Skin epidermis (tissue), 12 donors: Measurements from ENCODE around the gene LTBP3.

Source experiments
- H3K27ac ChIP-seq, 21 experiments: fragments of 200-600 bp; sonication (generic) in 11 of 21; one replicate each; pipeline ENCODE4 v1.5.0; 2020; ENCODE audit warnings: mild to moderate bottlenecking in 3 of 21, inconsistent platforms in 2 of 21, moderate library complexity in 2 of 21
- H3K4me3 ChIP-seq, 7 experiments: fragments of 200-600 bp; sonication (generic) in 2 of 7; one replicate each; pipeline ENCODE4 v1.5.0; 2020; ENCODE audit warnings: inconsistent platforms in 2 of 7, mild to moderate bottlenecking in 2 of 7, moderate library complexity in 1 of 7

LTBP3 gene

DNA sequence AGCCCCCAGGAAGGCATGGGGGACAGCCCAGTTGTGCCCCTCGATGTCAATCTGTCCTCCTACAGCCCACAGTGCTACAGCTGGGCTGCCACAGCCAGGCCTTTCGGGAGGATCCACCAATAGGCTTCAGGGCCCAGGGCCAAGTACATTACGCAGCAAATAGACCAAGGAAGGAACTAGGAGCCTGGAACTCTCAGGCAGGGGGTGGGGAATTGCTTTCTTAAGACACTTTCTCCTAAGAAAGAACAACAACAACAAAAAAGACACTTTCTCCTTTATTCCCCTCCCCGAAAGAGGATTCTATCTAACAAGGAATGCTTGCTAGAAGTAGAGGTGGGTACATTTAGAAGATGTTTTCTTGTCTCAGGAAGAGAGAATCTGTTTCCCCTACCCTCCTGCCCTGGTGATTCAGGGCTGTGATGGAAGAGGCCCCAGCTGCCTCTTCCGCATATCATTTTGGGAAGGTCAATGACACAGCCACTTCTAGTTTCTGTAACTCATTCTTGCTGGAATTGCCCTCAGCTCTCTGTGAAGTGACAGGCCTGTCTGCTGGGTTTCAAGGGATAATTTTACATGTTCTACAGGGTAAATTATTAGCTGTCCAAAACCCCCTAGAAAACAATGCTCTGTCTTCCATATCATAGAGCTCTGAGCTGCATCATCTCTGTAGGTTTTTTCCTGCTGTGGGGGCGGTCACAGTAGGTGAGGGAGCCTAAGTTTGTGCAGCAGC lies 65.4 kb downstream of the LTBP3 start:
- peak overlapping the region; percentile 74 to 100 (median 97) for H3K27ac ChIP-seq
- no peak overlapping the region for H3K4me3 ChIP-seq

GRCh38 chr11:65492387-65492636 lies 65.8 kb downstream of the LTBP3 start:
- H3K4me3 ChIP-seq, result no peak overlapping the region
- H3K27ac ChIP-seq, result peak overlapping the region; percentile 27 to 100 (median 97)

GRCh38 chr11:65491614-65492386 lies 66.4 kb downstream of the LTBP3 start:
- Histone ChIP-seq H3K27ac (peak overlapping the region; percentile 28 to 100 (median 97)), H3K4me3 (no peak overlapping the region)

DNA sequence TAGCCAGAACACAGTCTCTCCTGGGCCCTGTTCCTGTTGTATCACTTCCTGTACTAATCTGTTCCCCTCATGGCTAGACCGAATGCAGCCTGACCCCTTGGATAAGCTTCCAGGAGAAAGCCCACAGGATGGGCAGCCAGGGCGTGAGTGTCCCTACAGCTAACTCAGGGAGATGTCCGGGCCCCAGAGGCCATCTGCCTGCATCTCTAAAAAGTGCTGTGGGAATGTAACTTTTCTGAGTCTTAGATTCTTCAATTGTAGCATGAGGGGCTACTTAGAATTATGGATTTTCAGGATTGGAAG lies 67.0 kb downstream of the LTBP3 start:
- peak overlapping the region; percentile 20 to 100 (median 97) for H3K27ac ChIP-seq
- no peak overlapping the region for H3K4me3 ChIP-seq

DNA sequence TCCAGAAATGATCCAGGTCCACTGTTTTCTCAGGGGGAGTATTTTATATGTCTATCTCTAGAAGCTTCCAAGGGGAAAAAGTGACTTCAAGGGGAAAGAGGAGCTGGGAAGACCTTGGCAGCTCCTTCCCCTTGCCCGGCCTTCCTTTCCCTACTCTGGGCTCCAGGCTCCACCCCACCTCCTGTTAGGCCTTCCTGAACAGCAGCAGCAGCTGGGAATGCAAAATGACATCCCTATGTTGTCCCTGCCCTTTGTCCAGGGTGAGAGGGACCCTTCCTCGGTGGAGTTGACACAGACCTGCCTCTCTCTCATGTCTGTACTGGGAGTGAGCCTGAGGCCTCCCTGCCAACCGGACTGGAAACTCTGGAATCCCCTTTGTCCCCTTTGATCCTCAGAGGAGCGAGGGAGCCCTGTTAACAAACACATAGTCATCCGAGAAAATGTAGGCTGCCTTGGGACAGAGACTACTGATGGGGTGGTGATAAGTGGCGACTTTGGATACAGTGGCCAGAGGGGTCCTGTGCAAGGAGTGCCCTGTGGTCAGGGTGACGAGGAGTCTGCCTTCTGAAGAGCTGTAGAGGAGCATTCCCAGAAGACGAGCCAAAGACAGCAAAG lies 68.3 kb downstream of the LTBP3 start:
- no peak overlapping the region for H3K4me3 ChIP-seq
- H3K27ac ChIP-seq, result peak overlapping the region; percentile 40 to 100 (median 97)

GRCh38 chr11:65489035-65489705 lies 69.0 kb downstream of the LTBP3 start:
- peak overlapping the region; percentile 3 to 100 (median 97) for H3K27ac ChIP-seq
- no peak overlapping the region for H3K4me3 ChIP-seq
